GM12875 (cell line): ENCODE data around the gene TEX2.
A peak's percentile ranks its signal among the peaks of the same experiment; 100 is the strongest.

Source experiments
- H3K4me3 ChIP-seq: one replicate; pipeline ENCODE4 v1.5.1; 2011; ENCODE audit warnings: low read depth, low read length, control low read depth
- TF ChIP-seq, protein P1 (sequence below): IDR thresholded peaks from 2 replicates; pipeline ENCODE4 v1.5.1; 2011; ENCODE audit warnings: low read depth, mild to moderate bottlenecking, control low read depth, inconsistent platforms, low read length, moderate library complexity, borderline replicate concordance; ENCODE audit not compliant: insufficient read depth

The TEX2 gene

DNA sequence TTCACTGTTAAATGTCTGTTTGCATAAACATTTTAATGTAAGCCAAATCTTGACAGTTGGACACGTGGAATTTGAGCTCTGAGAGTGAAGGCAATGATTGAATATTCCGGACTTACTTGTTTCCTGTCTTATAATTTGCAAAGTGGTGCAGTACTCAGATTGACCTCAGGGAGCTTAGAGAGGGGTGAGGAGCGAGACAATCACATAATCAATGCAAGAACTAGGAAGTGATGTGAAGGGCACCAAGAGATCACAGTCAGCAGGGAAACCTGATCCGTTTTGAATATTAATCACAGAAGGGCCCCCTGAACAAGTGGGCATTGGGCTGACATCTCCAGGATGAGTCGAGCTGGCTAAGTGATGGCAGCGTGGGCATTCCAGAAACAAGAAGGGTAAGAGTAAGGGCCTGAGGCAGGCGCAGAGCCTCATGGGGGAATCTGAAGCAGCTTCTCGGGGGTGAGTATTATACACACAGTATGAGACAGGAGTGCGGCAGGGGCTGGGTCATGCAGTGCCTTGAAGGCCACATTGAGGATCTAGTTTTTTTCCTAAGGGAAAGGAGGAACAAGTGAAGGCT lies 26.1 kb downstream of the TEX2 start:
- TF ChIP-seq, protein P1, sequence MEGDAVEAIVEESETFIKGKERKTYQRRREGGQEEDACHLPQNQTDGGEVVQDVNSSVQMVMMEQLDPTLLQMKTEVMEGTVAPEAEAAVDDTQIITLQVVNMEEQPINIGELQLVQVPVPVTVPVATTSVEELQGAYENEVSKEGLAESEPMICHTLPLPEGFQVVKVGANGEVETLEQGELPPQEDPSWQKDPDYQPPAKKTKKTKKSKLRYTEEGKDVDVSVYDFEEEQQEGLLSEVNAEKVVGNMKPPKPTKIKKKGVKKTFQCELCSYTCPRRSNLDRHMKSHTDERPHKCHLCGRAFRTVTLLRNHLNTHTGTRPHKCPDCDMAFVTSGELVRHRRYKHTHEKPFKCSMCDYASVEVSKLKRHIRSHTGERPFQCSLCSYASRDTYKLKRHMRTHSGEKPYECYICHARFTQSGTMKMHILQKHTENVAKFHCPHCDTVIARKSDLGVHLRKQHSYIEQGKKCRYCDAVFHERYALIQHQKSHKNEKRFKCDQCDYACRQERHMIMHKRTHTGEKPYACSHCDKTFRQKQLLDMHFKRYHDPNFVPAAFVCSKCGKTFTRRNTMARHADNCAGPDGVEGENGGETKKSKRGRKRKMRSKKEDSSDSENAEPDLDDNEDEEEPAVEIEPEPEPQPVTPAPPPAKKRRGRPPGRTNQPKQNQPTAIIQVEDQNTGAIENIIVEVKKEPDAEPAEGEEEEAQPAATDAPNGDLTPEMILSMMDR = 0 out of 2 replicates have a peak, but pooled peaks have one; percentile 16
- H3K4me3 ChIP-seq = no peak overlapping the region

DNA sequence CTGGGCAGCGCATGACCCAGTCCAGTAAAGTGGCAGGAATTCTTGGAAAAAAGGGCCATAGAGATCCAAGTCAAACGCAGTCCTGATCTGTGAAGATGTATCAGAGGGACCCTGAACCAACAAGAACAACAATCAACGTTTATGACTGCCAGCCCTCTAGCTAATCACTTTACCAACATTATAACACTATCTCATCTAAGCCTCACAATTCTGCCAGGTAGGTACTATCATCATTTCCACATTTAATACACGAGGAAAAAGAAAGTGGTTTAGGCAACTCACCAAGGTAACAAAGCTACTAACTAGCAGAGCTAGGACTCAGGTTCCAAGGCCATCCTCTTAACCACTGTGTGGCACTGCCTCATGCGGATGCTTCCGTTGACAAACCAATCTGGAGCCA lies 28.1 kb downstream of the TEX2 start:
- H3K4me3 ChIP-seq = no peak overlapping the region
- TF ChIP-seq, protein P1 = no peak

DNA sequence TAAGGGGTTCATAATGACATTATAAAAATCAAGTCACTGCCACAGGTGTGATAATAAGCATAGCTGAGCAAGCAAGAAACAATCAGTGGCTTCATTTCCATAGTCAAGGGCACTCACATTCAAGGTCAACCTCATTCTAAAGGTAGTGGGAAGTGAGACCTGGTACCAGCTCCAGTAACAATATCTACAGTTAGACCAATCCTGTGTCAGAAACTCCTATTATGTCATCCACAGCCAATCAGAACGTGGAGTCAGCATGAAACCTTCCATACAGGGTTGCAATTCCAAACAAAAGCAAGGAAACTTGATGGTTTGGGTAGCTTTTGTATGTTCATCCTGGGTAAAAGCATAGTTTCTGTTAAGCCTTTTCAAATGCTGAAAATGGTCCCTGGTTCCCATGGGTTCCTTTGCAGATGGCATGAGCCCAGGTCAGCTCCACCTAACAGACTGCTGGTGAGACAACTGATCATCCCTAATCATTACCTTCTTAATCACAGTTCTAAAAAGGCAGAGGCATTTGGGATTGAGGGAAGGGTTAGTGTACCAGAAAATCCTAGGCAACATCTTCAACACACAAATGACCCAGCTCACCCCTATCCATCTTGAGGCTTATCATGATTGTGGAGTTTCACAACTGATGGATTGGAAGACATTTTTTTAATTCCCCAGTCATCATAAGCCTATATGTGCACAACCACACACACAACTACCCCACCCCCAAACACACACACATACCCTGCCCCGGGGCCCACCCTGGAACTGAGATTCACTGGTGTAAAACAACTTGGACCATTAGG lies 30.4 kb downstream of the TEX2 start:
- TF ChIP-seq, protein P1 = no peak
- no peak overlapping the region for H3K4me3 ChIP-seq

DNA sequence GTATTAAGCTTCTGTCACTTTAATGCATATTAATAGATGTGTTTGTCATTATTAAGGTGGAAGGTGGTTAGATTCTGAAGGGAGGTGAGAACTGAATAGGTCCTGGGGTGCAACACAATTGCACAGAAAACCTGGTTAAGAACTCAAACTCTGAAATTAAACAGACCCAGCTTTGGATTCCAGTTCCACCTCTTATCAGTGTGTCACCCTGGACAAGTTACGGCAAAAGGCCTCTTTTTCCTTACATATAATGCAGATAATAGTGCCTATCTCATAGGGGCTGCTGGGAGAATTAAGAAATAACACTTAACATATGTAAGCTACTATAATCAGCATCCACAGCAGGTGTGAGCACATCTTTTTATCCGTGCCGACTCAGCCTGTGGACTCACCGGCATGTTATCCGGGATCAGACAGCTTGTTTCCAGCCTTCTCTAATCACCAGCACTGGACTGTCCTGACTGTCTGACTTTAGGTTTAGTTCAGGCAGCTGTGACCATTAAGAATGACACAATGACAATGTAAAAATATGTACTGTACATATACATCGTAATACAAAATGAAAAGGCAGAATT lies 31.4 kb downstream of the TEX2 start:
- no peak overlapping the region for H3K4me3 ChIP-seq
- TF ChIP-seq, protein P1 = no peak

DNA sequence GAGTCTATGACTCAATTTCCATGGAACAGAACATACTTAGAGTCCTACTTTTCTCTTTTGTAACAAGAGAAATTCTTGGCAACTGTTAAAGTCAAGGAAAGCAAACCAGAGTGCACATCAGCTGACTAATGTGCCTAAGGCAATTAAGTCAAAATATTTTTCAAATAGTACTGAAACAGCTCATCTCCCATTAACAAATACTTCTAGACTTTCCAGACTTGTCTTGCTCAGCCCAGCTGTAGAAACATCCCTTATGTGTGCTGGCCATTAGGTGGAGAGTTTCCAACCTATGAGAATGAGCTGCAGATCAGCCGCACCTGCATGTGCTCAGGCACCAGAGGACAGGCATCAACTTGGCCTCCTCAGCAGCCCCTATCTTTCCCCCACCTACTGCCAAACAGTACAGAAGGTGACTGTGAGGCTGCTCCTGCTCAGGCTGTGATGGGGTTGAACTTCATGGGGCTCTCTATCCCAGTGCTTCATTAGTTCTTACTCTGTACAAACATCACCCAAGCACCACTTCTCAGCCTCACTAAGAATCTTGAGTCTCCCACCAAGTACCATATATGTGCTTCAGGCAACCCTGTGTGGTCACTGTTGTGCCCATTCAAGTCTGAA lies 32.2 kb downstream of the TEX2 start:
- H3K4me3 ChIP-seq = no peak overlapping the region
- TF ChIP-seq, protein P1 = no peak

DNA sequence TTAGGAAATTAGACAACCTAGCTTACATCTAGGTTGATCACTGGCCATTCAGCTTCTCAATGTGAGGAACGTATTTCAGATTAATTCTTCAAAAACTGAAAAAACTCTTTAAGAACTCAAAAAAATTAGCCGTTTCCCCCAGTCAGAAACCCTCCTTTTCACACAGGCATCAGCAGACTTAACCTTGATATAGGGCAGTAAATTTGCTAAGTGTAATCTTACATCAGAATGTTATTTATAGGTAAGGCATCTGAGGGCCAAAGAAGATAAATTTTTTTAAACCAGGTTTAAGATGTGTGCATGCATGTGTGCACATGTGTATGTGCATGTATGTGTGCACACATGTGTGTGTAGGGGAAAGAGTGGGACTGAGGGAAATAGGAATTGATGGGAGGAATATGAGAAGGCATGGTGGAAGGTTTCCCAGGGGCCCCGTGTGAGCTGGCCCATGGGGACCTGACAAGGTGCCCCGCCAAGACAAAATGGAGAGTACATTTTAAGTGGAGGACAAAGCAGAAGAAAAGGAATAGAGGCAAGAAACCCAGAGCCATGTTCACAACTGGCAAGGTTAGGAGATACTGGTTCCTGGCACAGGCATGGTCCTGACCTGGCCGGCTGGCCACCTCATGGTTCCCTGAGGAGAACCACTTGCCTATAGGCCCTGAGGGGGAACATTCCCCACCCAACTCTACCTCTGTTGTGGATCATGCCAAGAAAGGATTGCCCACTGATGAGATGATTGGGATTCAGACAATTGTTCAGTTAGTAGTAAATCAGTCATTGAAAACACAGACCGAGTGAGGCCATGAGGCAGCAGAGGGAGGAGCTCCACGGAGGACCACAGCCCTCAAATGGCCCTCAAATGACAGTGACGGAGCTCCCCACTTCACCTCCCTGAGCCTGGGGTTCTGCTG lies 33.0 kb downstream of the TEX2 start:
- H3K4me3 ChIP-seq = no peak overlapping the region
- TF ChIP-seq, protein P1 = no peak
